HCT116 (cell line): ENCODE measurements around the gene PDK4. TPM values are rescaled to one million over a fixed set of nuclear protein-coding genes. Genes with fewer than 3 reads are reported as not detected.

Experiments used
- ATAC-seq: fragments of 200-7000 bp; cut with Tn5 transposase; 2 replicates; pipeline ENCODE4 v1.9.1; 2020; ENCODE audit warnings: mild to moderate bottlenecking, moderate library complexity
- BruUV-seq: library from RNA; stranded (reverse); fragments of 400-500 nt; replicated peaks from 2 replicates; lab custom pipeline; 2021; lab: Mats Ljungman, UMichigan
- CTCF ChIA-PET: fragments of 300-600 bp; sonication (Branson Sonifier 250); formaldehyde crosslinking; loops from one replicate; lab custom pipeline; 2021; ENCODE audit warnings: antibody characterized with exemption; lab: Charles Lee
- POLR2A ChIA-PET: fragments of 300-600, 350-600 bp; sonication (Branson Sonifier 250); formaldehyde crosslinking; loops from one replicate; lab custom pipeline; 2021; ENCODE audit warnings: antibody characterized with exemption; lab: Charles Lee
- RAD21 ChIA-PET, 2 experiments: fragments of 300-600 bp; sonication (Branson Sonifier 250); formaldehyde crosslinking; loops; one replicate each; lab custom pipeline; 2023; ENCODE audit warnings: low total read pairs in 2 of 2; ENCODE audit not compliant: uncharacterized antibody in 2 of 2, unreplicated experiment in 2 of 2, low non-redundant PET in 1 of 2; lab: Charles Lee
- DNase-seq: peaks from one replicate; pipeline ENCODE4 v3.0.0-alpha.2; 2010; ENCODE audit warnings: low read depth, low spot score
- H2AFZ ChIP-seq: fragments of 200-600 bp; shearing (Covaris generic), sonication (generic); 2 replicates; pipeline ENCODE4 v1.6.1; 2017; ENCODE audit warnings: low read depth, mixed run types, mixed read lengths, antibody characterized with exemption, low read length; ENCODE audit not compliant: poor library complexity, severe bottlenecking
- H3K27ac ChIP-seq: 2 replicates; pipeline ENCODE4 v1.5.1; 2012; ENCODE audit warnings: low read depth, low read length
- H3K27me3 ChIP-seq: fragments of 200-600 bp; sonication (generic); 2 replicates; pipeline ENCODE4 v1.6.1; 2016; ENCODE audit warnings: mixed run types, low read length, mixed read lengths; ENCODE audit not compliant: insufficient read depth
- H3K36me3 ChIP-seq, 2 experiments: fragments of 200-500 bp in 1 of 2; fragments of 200-600 bp in 1 of 2; sonication (Bioruptor generic) in 1 of 2; sonication (generic) in 1 of 2; 2 replicates each; pipeline versions ENCODE4 v1.5.1 to v1.6.1; 2014 to 2016; ENCODE audit warnings: low read length in 2 of 2, inconsistent platforms in 1 of 2, mixed read lengths in 1 of 2, mixed run types in 1 of 2; ENCODE audit not compliant: insufficient read depth in 2 of 2, control insufficient read depth in 1 of 2
- H3K4me1 ChIP-seq, 2 experiments: fragments of 200-600 bp in 1 of 2; sonication (generic) in 1 of 2; 2 replicates each; pipeline versions ENCODE4 v1.5.1 to v1.6.1; 2012 to 2017; ENCODE audit warnings: low read length in 2 of 2, inconsistent platforms in 1 of 2, mild to moderate bottlenecking in 1 of 2, mixed read lengths in 1 of 2, mixed run types in 1 of 2, moderate library complexity in 1 of 2; ENCODE audit not compliant: insufficient read depth in 2 of 2, control insufficient read depth in 1 of 2
- H3K4me2 ChIP-seq: fragments of 200-600 bp; sonication (generic); 2 replicates; pipeline ENCODE4 v1.6.1; 2017; ENCODE audit warnings: mixed run types, low read length, mixed read lengths
- H3K4me3 ChIP-seq, 2 experiments: fragments of 200-600 bp in 1 of 2; sonication (generic) in 1 of 2; replicated peaks in 1 of 2; 2 replicates each; pipeline ENCODE4 v1.5.1; 2011 to 2016; ENCODE audit warnings: low read length in 2 of 2, control low read depth in 1 of 2, low read depth in 1 of 2, mild to moderate bottlenecking in 1 of 2, mixed read lengths in 1 of 2, mixed run types in 1 of 2
- H3K79me2 ChIP-seq: fragments of 200-600 bp; sonication (generic); 2 replicates; pipeline ENCODE4 v1.6.1; 2017; ENCODE audit warnings: mild to moderate bottlenecking, mixed run types, low read length, moderate library complexity, mixed read lengths; ENCODE audit not compliant: insufficient read depth
- H3K9ac ChIP-seq: fragments of 200-600 bp; sonication (generic); 2 replicates; pipeline ENCODE4 v1.6.1; 2016; ENCODE audit warnings: low read length, mixed read lengths
- H3K9me2 ChIP-seq: fragments of 200-600 bp; sonication (generic), shearing (Covaris generic); 2 replicates; pipeline ENCODE4 v1.6.1; 2017; ENCODE audit warnings: mixed run types, mild to moderate bottlenecking, moderate library complexity; ENCODE audit not compliant: insufficient read depth
- H3K9me3 ChIP-seq, 2 experiments: fragments of 200-500 bp in 1 of 2; fragments of 200-600 bp in 1 of 2; sonication (Bioruptor generic) in 1 of 2; sonication (generic) in 1 of 2; 2 replicates each; pipeline ENCODE4 v1.6.1; 2014 to 2017; ENCODE audit warnings: low read length in 2 of 2, mixed read lengths in 2 of 2, inconsistent platforms in 1 of 2, low read depth in 1 of 2, mild to moderate bottlenecking in 1 of 2, mixed run types in 1 of 2, moderate library complexity in 1 of 2; ENCODE audit not compliant: control insufficient read depth in 1 of 2, insufficient read depth in 1 of 2
- H4K20me1 ChIP-seq: fragments of 200-600 bp; sonication (generic), shearing (Covaris generic); 2 replicates; pipeline ENCODE4 v1.6.1; 2017; ENCODE audit warnings: mixed run types, mild to moderate bottlenecking, moderate library complexity; ENCODE audit not compliant: insufficient read depth
- CBX3 ChIP-seq: IDR thresholded peaks from 2 replicates; pipeline ENCODE4 v1.6.1; 2012; ENCODE audit warnings: low read depth
- CEBPB ChIP-seq: IDR thresholded peaks from 2 replicates; pipeline ENCODE4 v1.6.1; 2012; ENCODE audit warnings: low read depth
- FOSL1 ChIP-seq: IDR thresholded peaks from 2 replicates; pipeline ENCODE4 v1.6.1; 2012; ENCODE audit warnings: low read depth
- JUND ChIP-seq: IDR thresholded peaks from 2 replicates; pipeline ENCODE4 v1.6.1; 2012
- RAD21 ChIP-seq: IDR thresholded peaks from 2 replicates; pipeline ENCODE4 v1.6.1; 2012; ENCODE audit warnings: low read depth, mild to moderate bottlenecking
- SP1 ChIP-seq: IDR thresholded peaks from 2 replicates; pipeline ENCODE4 v1.6.1; 2012; ENCODE audit warnings: low read depth
- YY1 ChIP-seq: IDR thresholded peaks from 2 replicates; pipeline ENCODE4 v1.6.1; 2011; ENCODE audit warnings: low read length, low read depth, moderate library complexity, mild to moderate bottlenecking; ENCODE audit not compliant: insufficient replicate concordance; ENCODE audit errors: extremely low read depth
- intact Hi-C: fragments of 100-400 bp; cut with micrococcal nuclease; formaldehyde crosslinking; loops from 2 replicates; pipeline ENCODE4 v1.10.0; 2022
- total RNA-seq: library from RNA; stranded (reverse); gene quantifications from one replicate; pipeline ENCODE4 v1.2.1, GENCODE V29; 2021; ENCODE audit not compliant: unreplicated experiment
- TF ChIP-seq, protein P1 (sequence below), 3 experiments: fragments of 200-600 bp in 1 of 3; sonication (generic) in 1 of 3; IDR thresholded peaks in 2 of 3; conservative IDR thresholded peaks in 1 of 3; 2 replicates each; pipeline ENCODE4 v1.5.1; 2012 to 2017; ENCODE audit warnings: low read depth in 2 of 3, low read length in 2 of 3, antibody characterized with exemption in 1 of 3, borderline replicate concordance in 1 of 3, control low read depth in 1 of 3, mild to moderate bottlenecking in 1 of 3, mixed read lengths in 1 of 3, mixed run types in 1 of 3, moderate library complexity in 1 of 3; ENCODE audit not compliant: insufficient read depth in 1 of 3
- TF ChIP-seq, protein P2 (sequence below): IDR thresholded peaks from 2 replicates; pipeline ENCODE4 v1.6.1; 2011; ENCODE audit warnings: mild to moderate bottlenecking, low read length, moderate library complexity; ENCODE audit not compliant: insufficient replicate concordance; ENCODE audit errors: extremely low read depth
- TF ChIP-seq, protein P3 (sequence below): IDR thresholded peaks from 2 replicates; pipeline ENCODE4 v1.6.1; 2012; ENCODE audit warnings: low read depth

PDK4 gene
- total RNA-seq, 1 experiment from 2014 or later: 2.1 TPM

DNA sequence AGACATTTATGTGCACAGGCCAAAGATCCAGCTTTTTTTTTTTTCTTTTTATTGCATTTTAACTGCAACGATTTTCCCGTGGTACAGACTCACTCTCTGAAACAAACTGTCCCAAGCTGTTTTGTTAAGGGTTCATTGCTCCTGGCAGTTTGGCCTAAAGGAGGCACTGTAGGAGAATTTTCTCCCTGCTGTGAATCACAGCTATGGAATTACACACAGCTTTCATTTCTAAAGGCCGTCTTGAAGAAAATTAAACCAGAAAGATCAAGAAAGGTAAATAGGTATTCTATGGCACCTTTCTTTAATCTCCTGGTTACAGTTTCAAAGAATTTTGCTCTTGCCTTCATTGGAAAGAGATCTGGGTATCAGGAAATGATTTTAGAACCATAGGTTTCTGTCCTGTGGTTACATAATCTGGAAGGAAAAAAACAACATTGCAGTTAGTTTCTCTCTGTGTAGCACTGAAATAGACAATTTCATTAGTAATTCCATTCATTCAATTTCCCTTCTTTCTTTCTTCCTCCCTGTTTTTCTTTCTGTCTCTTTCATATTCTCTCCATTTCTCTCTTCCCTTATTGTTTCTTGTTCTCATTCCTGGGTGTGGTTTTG, 51.2 kb downstream of the PDK4 start:
- intact Hi-C loops: loop anchor here (1.0 kb wide), 1 partner anchor 141 kb away; no protein-coding TSS in a partner anchor
- Histone ChIP-seq H3K27ac (no peak overlapping the region), H3K27me3 (no peaks in the 10 kb centered on the region), H3K4me1 (peaks cover 5 to 15% of the 10 kb centered on the region in 2 experiments; a peak in 3 of 4 replicates), H3K4me3 (peak overlapping the region; percentile 3 to 44), H3K79me2 (no peaks in the 10 kb centered on the region), H4K20me1 (no peaks in the 10 kb centered on the region), H3K36me3 (no peaks in the 10 kb centered on the region), H3K9ac (peak overlapping the region; percentile 13), H3K9me2 (no peaks in the 10 kb centered on the region), H2AFZ (peak overlapping the region; percentile 89), H3K4me2 (peak overlapping the region; percentile 72), H3K9me3 (no peaks in the 10 kb centered on the region)
- ChIA-PET CTCF (interaction anchor here (0.6 to 3.7 kb wide), 21 partner anchors 9 to 1259 kb away, joined by 3 to 55 read pairs (median 4); no protein-coding TSS in a partner anchor), POLR2A (interaction anchor here (1.0 to 1.4 kb wide), 4 partner anchors 17 to 139 kb away, joined by 3 to 4 read pairs (median 3); no protein-coding TSS in a partner anchor), RAD21 (interaction anchor here (0.9 to 1.0 kb wide), 2 partner anchors 139 to 141 kb away, joined by 5 to 7 read pairs; no protein-coding TSS in a partner anchor)
- ATAC-seq (peak; percentile 93), DNase-seq (peak; percentile 47)
- BruUV-seq: TSS peak; percentile 48
- TF ChIP-seq, protein P1, sequence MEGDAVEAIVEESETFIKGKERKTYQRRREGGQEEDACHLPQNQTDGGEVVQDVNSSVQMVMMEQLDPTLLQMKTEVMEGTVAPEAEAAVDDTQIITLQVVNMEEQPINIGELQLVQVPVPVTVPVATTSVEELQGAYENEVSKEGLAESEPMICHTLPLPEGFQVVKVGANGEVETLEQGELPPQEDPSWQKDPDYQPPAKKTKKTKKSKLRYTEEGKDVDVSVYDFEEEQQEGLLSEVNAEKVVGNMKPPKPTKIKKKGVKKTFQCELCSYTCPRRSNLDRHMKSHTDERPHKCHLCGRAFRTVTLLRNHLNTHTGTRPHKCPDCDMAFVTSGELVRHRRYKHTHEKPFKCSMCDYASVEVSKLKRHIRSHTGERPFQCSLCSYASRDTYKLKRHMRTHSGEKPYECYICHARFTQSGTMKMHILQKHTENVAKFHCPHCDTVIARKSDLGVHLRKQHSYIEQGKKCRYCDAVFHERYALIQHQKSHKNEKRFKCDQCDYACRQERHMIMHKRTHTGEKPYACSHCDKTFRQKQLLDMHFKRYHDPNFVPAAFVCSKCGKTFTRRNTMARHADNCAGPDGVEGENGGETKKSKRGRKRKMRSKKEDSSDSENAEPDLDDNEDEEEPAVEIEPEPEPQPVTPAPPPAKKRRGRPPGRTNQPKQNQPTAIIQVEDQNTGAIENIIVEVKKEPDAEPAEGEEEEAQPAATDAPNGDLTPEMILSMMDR (IDR thresholded peaks at IDR 0.05 in 2 of 3, conservative IDR thresholded peaks at IDR 0.05 in 1 of 3; ENCODE audit: borderline replicate concordance in 1 of 3, insufficient read depth in 1 of 3, low read depth in 2 of 3, low read length in 2 of 3): peak; percentile 61 to 80 (median 76); a peak in 5 of 6 replicates
- TF ChIP-seq FOSL1 (peak; percentile 61; the same call in 1 of the 2 replicates), SP1 (no peak), CBX3 (peak; percentile 46; the same call in 1 of the 2 replicates), JUND (peak; percentile 36), YY1 (peak; percentile 31), CEBPB (peak; percentile 34; the same call in 1 of the 2 replicates), RAD21 (peak; percentile 76)
- TF ChIP-seq, protein P2, sequence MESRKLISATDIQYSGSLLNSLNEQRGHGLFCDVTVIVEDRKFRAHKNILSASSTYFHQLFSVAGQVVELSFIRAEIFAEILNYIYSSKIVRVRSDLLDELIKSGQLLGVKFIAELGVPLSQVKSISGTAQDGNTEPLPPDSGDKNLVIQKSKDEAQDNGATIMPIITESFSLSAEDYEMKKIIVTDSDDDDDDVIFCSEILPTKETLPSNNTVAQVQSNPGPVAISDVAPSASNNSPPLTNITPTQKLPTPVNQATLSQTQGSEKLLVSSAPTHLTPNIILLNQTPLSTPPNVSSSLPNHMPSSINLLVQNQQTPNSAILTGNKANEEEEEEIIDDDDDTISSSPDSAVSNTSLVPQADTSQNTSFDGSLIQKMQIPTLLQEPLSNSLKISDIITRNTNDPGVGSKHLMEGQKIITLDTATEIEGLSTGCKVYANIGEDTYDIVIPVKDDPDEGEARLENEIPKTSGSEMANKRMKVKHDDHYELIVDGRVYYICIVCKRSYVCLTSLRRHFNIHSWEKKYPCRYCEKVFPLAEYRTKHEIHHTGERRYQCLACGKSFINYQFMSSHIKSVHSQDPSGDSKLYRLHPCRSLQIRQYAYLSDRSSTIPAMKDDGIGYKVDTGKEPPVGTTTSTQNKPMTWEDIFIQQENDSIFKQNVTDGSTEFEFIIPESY: no peak
- TF ChIP-seq, protein P3, sequence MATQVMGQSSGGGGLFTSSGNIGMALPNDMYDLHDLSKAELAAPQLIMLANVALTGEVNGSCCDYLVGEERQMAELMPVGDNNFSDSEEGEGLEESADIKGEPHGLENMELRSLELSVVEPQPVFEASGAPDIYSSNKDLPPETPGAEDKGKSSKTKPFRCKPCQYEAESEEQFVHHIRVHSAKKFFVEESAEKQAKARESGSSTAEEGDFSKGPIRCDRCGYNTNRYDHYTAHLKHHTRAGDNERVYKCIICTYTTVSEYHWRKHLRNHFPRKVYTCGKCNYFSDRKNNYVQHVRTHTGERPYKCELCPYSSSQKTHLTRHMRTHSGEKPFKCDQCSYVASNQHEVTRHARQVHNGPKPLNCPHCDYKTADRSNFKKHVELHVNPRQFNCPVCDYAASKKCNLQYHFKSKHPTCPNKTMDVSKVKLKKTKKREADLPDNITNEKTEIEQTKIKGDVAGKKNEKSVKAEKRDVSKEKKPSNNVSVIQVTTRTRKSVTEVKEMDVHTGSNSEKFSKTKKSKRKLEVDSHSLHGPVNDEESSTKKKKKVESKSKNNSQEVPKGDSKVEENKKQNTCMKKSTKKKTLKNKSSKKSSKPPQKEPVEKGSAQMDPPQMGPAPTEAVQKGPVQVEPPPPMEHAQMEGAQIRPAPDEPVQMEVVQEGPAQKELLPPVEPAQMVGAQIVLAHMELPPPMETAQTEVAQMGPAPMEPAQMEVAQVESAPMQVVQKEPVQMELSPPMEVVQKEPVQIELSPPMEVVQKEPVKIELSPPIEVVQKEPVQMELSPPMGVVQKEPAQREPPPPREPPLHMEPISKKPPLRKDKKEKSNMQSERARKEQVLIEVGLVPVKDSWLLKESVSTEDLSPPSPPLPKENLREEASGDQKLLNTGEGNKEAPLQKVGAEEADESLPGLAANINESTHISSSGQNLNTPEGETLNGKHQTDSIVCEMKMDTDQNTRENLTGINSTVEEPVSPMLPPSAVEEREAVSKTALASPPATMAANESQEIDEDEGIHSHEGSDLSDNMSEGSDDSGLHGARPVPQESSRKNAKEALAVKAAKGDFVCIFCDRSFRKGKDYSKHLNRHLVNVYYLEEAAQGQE: no peak
